Stimulated activated naive CD4-positive, alpha-beta T cell treated with Interleukin-2 at 50 U/mL for 16 hours (primary cell): Measurements from ENCODE around the gene LIAS.
"Not testable (repeated sequence)": the region's sequence is repeated elsewhere in the genome, so short reads cannot be mapped to it uniquely, and the experiment has no call there.

Experiments used
- DNase-seq: peaks from one replicate; lab custom pipeline; 2025; lab: John Stamatoyannopoulos, UW

The LIAS gene

DNA sequence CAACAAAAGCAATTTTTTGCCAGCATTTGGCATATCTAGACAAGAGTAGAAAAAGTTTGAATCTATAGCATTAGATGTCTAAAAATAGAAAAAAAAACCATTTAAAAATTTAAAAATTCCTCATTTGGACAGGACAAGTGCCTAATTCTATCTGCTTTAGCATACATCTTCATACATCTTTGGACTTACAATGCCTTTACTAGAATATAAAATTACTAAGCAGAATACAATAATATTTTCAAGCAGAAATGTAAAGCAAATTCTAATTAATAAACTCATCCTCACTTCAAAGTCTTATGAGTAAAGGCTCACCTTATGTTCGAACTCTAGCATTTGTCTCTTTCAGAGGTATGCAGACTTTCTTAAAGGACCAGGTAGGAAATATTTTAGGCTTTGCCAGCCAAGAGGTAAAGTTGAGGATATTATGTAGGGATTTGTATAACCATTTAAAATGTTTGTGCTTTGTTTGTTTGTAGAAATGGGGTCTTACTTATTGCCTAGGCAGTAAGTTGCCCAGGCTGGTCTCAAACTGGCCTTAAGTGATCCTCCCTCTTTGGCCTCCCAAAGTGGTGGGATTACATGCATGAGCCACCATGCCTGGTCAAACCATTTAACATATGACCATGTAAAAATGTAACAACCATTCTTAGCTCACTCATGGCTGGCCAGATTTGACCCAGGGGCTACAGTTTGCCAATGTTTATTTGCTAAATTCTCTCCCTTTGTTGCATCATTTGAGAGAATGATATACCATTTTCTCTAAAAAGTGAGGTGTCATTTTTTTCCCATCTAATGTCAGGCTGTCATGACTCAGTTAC, 39.3 kb downstream of the LIAS start:
- no peak for DNase-seq

DNA sequence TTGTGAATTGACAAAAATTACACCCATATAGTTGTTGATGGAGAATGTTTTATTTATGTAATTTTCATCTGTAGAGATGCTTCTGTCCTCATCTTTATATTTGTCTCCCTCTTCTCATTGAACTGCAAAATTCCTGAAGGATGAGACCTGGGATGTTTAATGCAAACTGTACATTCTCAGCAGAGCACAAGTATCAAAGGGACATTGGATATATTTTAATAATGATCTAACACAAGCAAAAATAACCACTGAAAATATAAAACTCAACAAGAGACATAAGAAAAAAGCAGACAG, 39.8 kb downstream of the LIAS start:
- DNase-seq: no peak

DNA sequence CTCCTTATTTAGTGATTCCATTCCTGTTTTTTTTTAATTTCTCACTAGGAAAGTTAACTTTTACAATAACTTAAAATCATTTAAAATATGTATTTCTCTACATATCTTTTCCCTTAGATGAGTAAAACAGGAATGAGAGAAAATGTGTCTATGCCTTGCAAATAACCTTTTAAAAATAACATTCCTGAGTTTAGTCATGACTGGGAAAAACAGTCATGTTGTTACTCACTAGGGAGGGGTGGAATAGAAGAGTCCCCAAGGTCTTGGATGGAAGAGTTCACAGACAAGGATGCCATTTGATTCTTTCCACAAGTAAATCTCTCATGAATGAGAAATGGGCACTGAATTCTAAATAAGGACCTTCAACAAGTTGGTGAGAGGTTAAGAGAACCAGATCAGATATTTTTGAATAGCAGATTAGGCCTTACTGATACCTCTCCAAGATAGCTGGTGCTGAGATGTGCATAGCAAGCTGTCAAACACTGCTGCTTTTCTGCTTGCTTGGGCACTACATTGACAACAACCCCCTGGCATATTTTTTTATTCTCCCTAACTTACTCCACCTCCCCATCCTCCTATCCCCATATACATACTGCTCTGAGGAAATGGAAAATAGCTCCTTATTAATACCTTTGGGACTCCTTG, 43.3 kb downstream of the LIAS start:
- no peak for DNase-seq

DNA sequence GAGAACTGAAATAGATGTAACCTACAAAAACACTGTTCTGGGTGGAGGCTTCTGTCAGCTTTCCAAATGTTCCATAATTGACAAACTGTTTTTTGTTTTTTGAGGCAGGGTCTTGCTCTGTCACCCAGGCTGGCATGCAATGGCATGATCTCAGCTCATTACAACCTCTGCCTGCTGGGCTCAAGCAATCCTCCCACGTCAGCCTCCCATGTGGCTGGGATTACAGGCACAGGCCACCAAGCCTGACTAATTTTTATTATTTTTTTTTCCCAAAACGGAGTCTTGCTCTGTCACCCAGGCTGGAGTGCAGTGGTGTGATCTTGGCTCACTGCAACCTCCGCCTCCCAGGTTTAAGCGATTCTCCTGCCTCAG, 43.8 kb downstream of the LIAS start:
- not testable (repeated sequence) for DNase-seq

DNA sequence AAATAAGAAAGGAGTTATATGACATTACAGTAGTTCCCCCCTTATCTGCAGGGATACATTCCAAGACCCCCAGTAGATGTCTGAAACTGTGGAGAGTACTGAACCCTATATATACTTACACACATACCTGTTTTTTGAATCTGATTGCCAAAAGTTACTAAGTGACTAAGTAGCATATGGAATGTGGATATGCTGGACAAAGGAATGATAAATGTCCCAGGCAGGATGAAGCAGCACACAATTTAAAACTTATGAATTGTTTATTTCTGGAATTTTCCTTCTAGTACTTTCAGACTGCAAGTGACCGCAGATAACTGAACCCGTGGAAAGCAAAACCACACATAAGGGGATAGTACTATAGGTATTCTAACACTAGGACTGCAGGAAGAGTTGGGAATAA, 45.7 kb downstream of the LIAS start:
- no peak for DNase-seq

DNA sequence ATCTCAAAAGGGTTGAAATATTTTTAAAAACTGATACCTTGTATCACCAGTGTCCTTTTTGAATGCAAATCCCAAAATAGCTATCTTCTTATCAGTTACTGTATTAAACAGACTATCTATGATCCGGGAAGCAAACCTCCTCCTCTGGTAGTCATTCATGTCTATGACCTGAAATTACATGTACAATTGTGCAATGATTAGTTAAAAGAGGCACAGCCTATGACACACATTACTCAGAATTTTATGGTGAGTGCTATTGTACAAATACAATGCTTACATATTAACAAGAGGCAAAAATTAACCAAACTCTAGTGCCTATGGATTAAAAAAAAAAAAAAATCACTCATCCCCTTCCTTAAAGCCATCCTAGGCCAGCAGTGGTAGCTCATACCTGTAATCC, 46.7 kb downstream of the LIAS start:
- DNase-seq: no peak

DNA sequence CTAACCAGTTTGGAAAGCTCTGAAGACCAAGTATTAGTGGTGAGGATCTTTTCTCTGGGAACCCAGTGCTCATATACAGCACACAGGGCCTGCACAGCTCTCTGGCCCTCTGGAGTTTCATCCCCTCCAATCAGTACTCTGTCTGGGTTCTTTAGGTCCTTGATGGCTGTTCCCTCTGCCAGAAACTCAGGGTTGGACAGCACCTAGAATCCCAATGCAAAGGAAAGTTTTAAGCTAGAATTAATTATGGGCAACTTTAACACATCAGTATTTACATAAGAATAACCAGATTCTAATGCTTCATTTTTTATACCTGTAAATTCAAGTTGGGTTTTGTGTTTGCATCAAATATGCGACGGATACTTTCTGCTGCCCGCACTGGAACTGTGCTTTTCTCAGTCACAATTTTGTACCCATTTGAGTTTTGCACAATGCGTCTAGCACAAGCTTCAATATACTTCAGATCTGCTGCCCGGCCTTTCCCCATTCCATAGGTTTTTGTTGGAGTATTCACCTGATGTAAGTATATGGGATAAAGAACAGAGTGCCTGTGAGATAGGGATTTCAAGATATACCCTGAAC, 51.6 kb downstream of the LIAS start:
- DNase-seq: no peak

DNA sequence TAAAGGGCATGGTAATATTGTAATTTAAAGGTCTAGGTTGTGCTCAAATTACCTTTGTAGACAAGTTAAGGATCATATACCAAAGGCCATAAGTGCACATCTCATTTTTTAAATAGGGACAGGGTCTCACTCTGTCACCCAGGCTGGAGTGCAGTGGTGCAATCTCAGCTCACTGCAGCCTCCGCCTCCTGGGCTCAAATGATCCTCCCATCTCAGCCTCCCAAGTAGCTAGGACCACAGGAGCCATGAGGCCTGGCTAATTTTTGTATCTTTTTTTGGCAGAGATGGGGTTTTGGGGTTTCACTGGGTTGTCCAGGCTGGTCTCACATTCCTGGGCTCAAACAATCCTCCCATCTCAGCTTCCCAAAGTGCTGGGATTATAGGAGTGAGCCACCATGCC, 55.4 kb downstream of the LIAS start:
- DNase-seq: not testable (repeated sequence)

DNA sequence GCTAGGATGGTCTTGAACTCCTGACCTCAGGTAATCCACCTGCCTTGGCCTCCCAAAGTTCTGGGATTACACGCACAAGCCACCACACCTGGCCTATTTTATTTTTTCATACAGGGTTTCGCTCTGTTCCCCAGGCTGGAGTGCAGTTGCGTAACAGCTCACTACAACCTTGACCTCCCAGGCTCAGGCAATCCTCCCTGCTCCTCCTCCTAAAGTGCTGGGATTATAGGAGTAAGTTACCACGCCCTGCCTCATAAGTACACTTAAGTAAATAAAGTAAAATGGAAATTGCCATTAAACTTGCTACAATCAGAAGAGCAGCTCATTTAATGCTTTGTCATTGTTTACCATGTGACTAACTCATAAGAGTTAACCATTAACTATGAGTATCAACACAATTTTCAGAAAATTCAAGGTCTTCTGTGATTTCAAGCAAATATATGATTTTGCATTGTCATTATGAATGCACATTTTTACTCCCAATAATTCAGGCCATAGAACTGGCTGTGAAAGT, 56.1 kb downstream of the LIAS start:
- DNase-seq: no peak

DNA sequence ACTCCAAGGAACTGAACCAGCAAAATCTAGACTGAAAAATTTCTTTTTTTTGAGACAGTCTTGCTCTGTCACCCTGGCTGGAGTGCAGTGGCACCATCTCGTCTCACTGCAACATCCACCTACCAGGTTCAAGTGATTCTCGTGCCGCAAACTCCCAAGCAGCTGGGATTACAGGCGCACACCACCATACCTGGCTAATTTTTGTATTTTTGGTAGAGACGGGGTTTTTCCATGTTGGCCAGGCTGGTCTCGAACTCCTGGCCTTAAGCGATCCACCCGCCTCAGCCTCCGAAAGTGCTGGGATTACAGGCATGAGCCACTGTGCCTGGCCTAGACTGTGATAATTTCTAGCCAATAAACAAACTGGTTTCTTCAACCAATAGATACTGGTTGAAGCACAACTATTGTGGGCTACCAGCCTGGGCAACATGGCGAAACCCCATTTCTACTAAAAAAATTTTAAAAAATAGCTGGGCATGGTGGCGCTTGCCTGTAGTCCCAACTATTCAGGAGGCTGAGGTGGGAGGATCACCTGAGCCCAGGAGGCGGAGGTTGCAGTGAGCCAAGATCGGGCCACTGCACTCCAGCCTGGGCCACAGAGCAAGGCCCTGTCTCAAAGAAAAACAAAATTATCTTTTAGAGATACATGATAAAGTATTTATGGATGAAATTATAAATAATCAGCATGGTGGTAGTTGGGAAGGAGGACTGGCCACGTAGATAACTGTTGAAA, 57.0 kb downstream of the LIAS start:
- not testable (repeated sequence) for DNase-seq

DNA sequence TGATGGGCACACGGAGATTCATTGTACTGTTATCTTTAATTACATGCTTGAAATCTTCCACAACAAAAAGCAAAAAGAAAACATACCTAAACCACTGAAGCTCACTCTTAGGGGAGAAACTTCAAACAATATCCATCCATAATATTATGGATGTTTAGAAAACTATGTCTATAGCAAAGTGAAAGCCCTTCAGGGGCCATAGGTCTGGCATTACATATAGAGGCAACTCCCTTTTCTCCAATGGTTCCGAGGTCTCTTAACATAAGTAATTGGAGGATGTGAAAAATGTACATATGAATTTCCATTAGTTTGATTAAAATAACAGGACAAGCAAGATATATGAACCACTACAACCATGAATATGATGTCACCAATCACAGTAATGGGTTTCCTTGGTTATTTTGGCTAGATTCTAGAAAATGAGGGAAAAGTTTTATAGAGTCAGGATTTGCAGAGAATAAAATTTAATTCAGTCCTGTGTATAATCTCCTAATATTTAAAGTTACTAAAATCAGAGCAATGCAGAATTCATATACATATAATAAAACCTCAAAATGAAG, 57.6 kb downstream of the LIAS start:
- no peak for DNase-seq

DNA sequence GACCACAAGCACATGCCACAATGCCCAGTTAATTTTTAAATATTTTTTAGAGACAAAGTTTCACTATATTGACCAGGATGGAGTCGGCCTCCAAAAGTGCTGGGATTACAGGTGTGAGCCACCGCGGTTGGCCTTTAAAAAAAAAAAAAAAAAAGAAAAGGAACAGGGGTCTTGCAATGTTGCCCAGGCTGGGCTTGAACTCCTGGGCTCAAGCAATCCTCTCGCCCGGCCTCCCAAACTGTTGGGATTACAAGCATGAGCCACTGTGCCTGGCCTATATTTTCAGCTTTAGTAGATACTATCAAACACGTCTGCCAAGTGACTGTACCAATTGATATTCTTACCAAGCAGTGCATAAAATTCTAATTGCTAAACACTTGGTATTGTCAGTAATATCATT, 59.6 kb downstream of the LIAS start:
- no peak for DNase-seq

DNA sequence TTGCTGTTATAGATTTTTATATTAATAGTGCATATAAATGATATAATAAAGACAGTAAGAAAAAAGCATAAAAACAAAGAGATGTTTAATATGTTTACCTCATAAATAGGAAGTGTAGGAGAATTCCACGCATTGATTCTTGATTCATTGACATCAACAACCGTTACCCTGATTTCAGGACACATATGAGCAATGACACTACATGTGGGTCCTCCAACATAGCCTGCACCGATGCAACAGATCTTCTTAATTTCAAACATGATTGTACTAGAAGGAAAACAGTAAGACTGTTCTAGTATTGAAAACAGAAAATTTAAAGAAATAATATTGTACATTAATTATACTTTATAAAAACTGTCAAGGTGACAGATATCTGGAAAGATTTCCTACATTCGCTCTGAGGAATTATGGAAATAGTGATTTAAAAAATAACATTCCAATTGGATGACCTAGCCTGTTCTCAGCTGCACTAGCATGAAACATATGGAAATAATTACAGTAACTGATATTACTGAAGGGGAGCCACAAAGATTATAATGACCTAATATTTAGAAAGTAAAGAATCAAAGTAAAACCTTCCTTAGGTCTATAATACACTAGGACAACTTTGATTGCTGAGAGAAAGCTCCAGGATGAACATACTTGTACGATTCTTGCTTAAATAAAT, 62.5 kb downstream of the LIAS start:
- no peak for DNase-seq

DNA sequence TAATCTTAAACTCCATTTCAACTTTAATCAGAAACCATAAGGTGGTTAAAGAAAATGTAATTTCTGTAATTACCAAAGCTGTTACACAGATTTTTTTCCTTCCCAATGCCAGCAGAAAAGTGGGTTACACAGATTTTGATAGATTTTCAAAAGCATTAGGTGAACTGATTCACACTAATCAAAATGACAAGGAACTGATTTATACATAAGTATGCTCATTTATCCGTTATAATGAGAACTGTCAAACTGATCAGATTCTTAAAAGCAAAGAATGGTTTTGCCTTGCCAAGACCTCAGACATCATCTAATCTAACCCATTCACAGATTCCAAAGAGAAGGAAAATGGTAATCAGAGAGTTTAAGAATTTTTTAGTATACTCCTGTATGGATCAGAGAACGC, 63.2 kb downstream of the LIAS start:
- no peak for DNase-seq

DNA sequence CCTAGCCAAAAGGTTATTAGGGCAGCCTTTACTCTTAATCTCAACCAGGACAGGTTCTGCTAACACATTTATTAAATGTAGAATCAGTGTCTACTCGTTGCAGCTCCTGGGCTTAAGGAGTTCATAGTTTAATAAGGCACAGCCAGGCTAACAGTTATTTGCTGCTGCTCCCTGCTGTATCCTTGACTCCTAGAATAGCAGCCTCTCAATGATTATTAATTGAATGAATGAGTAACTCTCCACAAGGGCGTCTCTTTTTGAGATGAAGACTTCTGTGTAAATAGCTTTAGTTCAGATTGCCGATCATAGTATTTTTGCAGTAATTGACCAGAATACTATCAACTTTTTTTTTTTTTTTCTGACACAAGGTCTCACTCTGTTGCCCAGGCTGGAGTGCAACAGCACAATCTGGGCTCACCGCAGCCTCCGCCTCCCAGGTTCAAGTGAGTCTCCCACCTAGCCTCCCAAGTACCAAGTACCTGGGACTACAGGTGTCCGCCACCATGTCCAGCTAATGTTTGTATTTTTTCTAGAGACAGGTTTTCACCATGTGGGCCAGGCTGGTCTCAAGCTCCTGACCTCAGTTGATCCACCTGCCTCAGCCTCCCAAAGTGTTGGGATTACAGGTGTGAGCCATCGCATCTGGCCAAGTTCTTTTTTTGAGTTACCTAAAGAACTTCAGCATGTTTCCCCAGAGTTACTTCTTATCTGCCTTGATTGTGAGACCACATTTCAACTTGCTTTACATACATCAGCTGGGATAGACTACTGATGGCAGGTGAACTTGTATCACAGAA, 65.5 kb downstream of the LIAS start:
- DNase-seq: no peak

DNA sequence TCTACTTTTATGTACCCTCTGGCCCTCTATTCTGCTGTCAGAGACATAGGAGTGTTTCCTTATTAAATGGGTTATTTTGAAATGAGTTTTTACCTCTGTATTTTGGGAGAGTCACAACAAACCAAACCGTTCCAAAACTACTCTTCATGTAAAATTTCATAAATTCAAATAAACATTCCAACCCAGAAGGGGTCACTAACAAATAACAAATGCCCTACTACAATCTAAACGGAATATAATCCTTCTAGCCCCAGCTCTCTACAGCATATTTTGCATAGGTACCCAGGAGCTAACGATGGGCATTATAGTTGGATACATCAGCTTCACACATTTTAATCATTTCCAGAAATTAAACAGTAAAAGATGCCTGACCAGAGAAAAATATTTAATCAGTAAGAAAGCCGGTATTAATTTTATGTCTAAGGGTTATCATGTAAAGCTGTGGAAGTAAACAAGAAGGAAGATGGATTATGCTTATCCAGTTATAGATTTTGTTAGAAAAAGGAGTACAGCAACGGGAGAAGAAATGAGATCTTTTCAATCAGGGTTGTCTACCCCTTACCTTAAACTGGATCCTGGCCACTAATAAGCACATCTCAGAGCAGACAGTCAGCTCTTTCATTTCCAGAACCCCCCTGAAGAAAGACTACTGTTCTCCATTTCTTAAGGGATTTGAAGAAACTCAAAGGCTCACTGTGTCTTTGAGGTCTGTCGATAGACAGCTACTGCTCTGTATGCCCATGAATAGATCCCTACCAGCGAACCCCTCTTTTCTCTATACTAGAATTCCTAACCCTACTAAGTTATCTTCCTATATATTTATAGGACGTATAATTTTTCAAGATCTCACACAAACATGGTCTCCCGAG, 67.2 kb downstream of the LIAS start:
- no peak for DNase-seq

DNA sequence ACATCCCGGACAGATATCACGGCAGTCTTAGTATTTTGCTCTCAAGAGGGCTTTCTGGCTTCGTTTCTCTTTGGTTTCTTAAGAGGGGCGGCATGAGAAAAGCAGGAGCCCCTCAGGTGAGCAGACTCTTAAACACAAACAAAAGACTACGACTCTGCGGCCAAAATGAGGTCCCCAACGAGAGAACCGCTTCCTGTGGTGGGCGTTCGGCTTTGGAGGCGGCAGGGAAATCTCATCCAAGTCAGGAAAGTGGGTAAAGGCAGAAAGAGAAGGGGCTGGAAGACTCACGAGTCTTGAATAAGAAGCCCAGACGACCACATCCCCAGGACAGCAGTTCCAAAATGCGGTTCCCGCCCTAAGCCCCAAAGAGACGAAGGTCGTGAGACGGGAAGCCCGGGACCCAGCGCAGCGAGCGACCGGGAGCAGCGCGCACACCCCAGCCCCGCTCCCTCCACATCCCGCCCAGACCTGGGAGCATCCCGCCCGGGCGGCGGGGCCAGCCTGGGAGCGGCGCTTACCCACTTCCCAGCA, 68.0 kb downstream of the LIAS start:
- DNase-seq: peak; percentile 20

DNA sequence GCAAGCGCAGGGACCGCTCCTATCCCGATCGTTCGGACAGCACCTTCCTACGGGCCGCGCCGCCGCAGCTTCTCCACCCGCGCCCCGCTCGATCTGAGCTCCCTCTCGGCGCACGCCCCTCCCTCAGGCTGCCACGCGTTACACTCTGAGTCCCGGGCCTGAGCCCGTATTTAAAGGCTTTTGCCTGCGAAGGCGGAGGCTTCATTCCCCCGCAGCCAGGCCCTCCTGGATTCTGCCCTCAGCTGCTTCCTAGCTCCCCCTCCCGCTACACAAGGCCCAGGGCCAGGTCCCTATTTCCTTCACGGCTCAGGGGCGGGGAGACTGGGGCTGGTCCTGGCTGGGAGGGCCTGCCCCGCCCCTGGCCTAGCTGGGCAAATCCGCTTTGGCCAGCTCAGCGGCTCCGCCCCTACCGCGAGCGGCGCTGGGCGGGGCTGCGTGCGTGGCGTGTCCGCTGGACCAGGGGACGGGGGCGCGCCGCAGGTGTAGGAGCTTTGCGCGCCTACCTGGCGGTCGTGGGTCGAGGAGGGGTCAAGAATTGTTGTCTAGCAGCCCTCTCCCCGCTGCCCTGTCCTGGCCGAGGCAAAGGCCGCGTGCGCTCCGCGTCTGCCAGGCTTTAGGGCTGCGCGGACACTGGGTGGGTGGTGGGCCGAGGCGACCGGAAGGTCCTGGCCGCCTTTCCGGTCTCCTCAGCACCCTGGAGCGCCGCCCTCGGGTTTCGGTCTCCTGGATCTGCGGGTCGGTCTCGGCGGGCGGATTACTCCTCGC, 68.6 kb downstream of the LIAS start, which contains the start of gene UGDH:
TSS of gene UGDH (minus strand) at position 144 of the 765 bp plus-strand sequence. CDS start 5,927 bp downstream, outside the sequence.
- DNase-seq: peak; percentile 92

DNA sequence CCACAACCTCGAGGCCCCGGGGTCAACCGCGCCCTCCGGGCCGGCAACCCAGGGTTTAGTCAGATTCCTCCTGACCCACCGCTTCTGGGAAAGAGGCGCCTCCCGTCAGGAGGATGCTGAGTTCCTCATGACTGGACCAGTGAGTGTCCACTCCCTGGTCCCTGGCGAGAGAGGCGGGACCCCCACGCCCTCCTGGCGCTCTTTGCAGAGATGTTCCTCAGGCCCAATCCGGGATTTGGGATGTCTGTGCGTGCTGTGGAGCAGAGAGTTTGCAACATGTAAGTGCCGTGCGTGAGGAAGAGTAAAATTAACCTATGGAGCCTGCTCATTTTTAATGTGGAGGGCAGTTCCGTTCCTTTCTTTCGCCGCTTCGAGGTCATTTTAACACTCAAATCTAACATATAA, 69.2 kb downstream of the LIAS start:
- no peak for DNase-seq
